H1 (cell line): ENCODE data around the gene PURA. TPM values are rescaled to one million over a fixed set of nuclear protein-coding genes. Genes with fewer than 3 reads are reported as not detected.

Experiments
- CTCF ChIP-seq, 3 experiments: IDR thresholded peaks; 1 replicate in 2 of 3; 2 replicates in 1 of 3; pipeline versions ENCODE4 v1.5.1 to v1.6.1; 2011; ENCODE audit warnings: low read length in 3 of 3, mild to moderate bottlenecking in 3 of 3, inconsistent platforms in 2 of 3, low read depth in 1 of 3, moderate library complexity in 1 of 3; ENCODE audit not compliant: insufficient read depth in 1 of 3; ENCODE audit errors: control extremely low read depth in 1 of 3
- polyA plus RNA-seq, 7 experiments: library from polyadenylated mRNA; depleted of rRNA in 3 of 7; stranded (reverse) in 5 of 7; unstranded in 2 of 7; fragments of >200 nt in 5 of 7; fragments of 200-250 nt in 2 of 7; gene quantifications; 1 replicate in 5 of 7; 2 replicates in 1 of 7; 4 replicates in 1 of 7; pipeline versions ENCODE4 v1.2.1 to v1.2.3, GENCODE V29; 2011 to 2013; ENCODE audit warnings: missing spikeins in 2 of 7, mixed read lengths in 2 of 7
- total RNA-seq: library from RNA; stranded (reverse); fragmentation: NEBNext Ultra II Directional; extraction: Animal tissue kit (Norgen Biotek cat#: 25700); gene quantifications from 2 replicates; pipeline ENCODE4 v1.2.1, GENCODE V29; 2021
- TF ChIP-seq, protein P1 (sequence below): IDR thresholded peaks from 2 replicates; pipeline ENCODE4 v1.6.1; 2011; ENCODE audit warnings: low read depth, mild to moderate bottlenecking, low read length; ENCODE audit not compliant: insufficient read depth

Gene PURA
- total and polyA plus RNA-seq, 2 of the 8 experiments (the other 6 are each of a cell fraction or from before 2014, with no cell fraction given) = 0.98 to 2.1 TPM

GRCh38 chr5:140147460-140147859 lies 33.6 kb downstream of the PURA start (continued):
- no peak for TF ChIP-seq CTCF (IDR thresholded peaks at IDR 0.05; ENCODE audit: control extremely low read depth in 1 of 3, insufficient read depth in 1 of 3, low read depth in 1 of 3, low read length in 3 of 3)
- TF ChIP-seq, protein P1, sequence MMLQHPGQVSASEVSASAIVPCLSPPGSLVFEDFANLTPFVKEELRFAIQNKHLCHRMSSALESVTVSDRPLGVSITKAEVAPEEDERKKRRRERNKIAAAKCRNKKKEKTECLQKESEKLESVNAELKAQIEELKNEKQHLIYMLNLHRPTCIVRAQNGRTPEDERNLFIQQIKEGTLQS = no peak
- TF ChIP-seq, all 59 proteins: peak for 0
